ENCODE measurements around the gene RNF32. TPM values are rescaled to one million over a fixed set of nuclear protein-coding genes. Genes with fewer than 3 reads are reported as not detected.

Gene RNF32
- total RNA-seq, 1 experiment from 2014 or later, result 2.2 TPM

DNA sequence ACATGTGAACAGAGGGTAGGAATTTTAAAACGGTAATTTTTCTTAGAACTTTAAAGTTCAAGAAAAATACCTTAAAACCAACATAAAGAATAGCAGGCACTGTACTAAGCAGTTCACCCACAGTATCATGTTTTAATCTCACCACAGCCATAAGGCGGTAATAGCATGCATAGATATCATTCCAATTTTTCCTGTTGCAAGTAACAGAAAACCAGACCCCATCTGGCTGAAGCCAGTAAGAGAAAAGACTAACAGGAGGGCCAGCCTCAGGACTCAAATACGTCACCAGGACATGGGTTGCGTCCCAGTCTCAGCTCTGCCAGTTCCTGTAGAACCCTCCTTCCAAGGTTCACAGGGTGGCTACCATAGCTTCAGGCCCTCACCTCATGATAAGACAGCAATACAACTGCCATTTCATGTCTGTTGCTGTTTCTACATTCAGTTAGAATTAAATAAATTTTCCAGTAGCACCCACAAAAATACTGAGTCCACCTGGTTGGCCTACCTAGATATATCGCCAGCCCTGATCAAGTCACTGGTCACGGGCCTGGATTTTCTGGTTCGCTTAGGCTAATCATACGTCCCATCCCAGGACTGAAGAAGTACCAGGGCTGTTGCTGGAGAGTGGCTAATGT lies 2.0 kb upstream of the RNF32 start:
- ChIA-PET CTCF (no interaction called here), POLR2A (ENCODE audit: unreplicated experiment) (no interaction called here)
- Histone ChIP-seq H3K4me1 (replicated peaks; ENCODE audit: insufficient read depth) (peaks cover 8% of the 10 kb centered on the region), H3K9me2 (ENCODE audit: insufficient read depth) (no peaks in the 10 kb centered on the region), H3K36me3 (ENCODE audit: low read depth) (no peaks in the 10 kb centered on the region), H2AFZ (no peak overlapping the region), H3K9me3 (ENCODE audit: insufficient read depth, low read depth) (0 out of 2 replicates have a peak, but pooled peaks cover 6% of the 10 kb centered on the region), H3K27ac (no peak overlapping the region), H3K4me3 (no peak overlapping the region), H3K4me2 (no peak overlapping the region), H3K79me2 (ENCODE audit: low read depth) (no peaks in the 10 kb centered on the region), H3F3A (ENCODE audit: insufficient read depth, low read depth) (no peaks in the 10 kb centered on the region), H3K27me3 (ENCODE audit: insufficient read depth, low read depth) (no peaks in the 10 kb centered on the region), H4K20me1 (ENCODE audit: insufficient read depth) (no peaks in the 10 kb centered on the region)
- TF ChIP-seq, protein P1, sequence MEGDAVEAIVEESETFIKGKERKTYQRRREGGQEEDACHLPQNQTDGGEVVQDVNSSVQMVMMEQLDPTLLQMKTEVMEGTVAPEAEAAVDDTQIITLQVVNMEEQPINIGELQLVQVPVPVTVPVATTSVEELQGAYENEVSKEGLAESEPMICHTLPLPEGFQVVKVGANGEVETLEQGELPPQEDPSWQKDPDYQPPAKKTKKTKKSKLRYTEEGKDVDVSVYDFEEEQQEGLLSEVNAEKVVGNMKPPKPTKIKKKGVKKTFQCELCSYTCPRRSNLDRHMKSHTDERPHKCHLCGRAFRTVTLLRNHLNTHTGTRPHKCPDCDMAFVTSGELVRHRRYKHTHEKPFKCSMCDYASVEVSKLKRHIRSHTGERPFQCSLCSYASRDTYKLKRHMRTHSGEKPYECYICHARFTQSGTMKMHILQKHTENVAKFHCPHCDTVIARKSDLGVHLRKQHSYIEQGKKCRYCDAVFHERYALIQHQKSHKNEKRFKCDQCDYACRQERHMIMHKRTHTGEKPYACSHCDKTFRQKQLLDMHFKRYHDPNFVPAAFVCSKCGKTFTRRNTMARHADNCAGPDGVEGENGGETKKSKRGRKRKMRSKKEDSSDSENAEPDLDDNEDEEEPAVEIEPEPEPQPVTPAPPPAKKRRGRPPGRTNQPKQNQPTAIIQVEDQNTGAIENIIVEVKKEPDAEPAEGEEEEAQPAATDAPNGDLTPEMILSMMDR (conservative IDR thresholded peaks at IDR 0.05), result no peak
- TF ChIP-seq EZH2 (IDR thresholded peaks at IDR 0.05; ENCODE audit: low read depth), result no peak
- intact Hi-C loops (cut with micrococcal nuclease; ENCODE audit: unreplicated experiment), result no loop called here
- DNase-seq, result no peak
- no TSS peak for BruUV-seq (replicated peaks)

DNA sequence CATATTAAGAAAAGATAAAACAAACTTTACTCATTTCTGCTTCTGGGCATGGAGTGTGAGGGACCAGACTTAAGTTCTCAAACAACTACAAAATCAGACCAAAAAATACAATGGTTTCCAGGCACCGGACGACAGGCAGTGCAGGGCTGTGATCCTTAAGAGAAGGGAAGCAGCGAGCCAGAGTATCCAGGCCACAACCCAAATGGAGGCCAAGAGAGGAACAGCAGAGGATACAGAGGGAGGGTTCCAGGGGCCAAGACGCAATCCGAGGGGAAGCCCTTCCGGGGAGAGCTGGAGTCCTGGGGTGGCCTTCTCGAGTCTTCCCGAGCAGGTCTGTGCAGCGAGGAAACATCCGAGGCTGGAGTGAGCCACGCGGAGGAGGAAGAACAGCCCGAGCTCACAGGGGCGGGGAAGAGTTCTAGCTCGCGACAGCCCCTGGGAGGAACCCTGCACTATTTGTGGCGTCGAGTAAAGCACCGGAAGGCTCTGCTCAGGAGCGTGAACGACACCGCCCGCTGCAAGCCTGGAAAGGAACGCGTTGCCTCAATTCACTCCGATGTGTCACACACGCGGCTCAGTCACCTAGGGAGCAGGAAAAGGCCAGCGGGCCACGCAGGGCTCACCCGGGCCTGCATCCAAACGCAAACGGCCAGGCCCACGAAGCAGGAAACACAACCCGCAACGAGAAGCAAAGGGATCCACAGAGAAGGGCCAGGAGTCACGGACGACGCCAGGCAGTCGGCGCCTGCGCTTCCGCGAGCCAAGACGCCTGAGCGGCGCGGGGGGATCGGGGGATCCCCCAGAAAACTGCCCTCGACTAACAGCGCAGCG lies 933 bp upstream of the RNF32 start:
- DNase-seq, result no peak
- no peak overlapping the region for H3K27ac ChIP-seq
- peak overlapping the region; percentile 100 for H2AFZ ChIP-seq
- peak overlapping the region; percentile 90 for H3K4me3 ChIP-seq
- no peaks in the 10 kb centered on the region for H3K27me3 ChIP-seq (ENCODE audit: insufficient read depth, low read depth)
- ChIA-PET CTCF (no interaction called here), POLR2A (ENCODE audit: unreplicated experiment) (no interaction called here)
- intact Hi-C loops (cut with micrococcal nuclease; ENCODE audit: unreplicated experiment), result loop anchor here (10.0 kb wide), 1 partner anchor 835 kb away; no protein-coding TSS in a partner anchor
- BruUV-seq (replicated peaks), result no TSS peak
- TF ChIP-seq, protein P1 (conservative IDR thresholded peaks at IDR 0.05), result no peak
- no peak for TF ChIP-seq EZH2 (IDR thresholded peaks at IDR 0.05; ENCODE audit: low read depth)
- H3K36me3 ChIP-seq (ENCODE audit: low read depth), result no peaks in the 10 kb centered on the region
- no peaks in the 10 kb centered on the region for H3K79me2 ChIP-seq (ENCODE audit: low read depth)
- 0 out of 2 replicates have a peak, but pooled peaks cover 6% of the 10 kb centered on the region for H3K9me3 ChIP-seq (ENCODE audit: insufficient read depth, low read depth)
- peak overlapping the region; percentile 87 for H3K4me2 ChIP-seq
- no peaks in the 10 kb centered on the region for H4K20me1 ChIP-seq (ENCODE audit: insufficient read depth)
- H3F3A ChIP-seq (ENCODE audit: insufficient read depth, low read depth), result no peaks in the 10 kb centered on the region
- H3K9me2 ChIP-seq (ENCODE audit: insufficient read depth), result no peaks in the 10 kb centered on the region
- peaks cover 8% of the 10 kb centered on the region for H3K4me1 ChIP-seq (replicated peaks; ENCODE audit: insufficient read depth)

DNA sequence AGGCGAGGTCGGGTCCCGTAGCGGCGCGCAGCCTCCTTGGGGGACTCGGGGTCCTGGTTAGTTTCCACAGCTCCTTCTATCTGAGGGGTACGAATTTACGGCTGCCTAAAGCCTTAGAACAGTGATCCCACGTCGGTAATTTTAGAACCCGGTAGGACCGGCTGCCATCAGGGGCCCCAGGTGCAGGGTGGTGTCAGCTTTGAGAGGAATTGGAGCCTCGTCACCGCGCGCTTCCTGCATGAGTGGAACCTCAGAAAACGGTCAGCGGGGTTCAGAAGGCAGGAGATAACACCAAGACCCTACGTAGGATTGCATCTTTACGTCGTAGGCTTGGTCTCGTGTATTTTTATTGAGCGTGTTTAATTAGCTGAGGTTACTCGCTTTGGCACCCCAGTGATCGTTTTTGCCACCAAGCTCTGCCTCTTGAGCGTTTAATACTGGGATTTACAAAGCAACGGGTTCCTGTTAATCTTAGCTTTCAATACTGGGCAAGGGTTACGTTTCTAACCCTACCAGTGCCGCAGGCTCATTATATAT lies 443 bp downstream of the RNF32 start:
- peaks cover 8% of the 10 kb centered on the region for H3K4me1 ChIP-seq (replicated peaks; ENCODE audit: insufficient read depth)
- H3K27me3 ChIP-seq (ENCODE audit: insufficient read depth, low read depth), result peaks cover 8% of the 10 kb centered on the region; the same call in 1 of the 2 replicates
- 0 out of 2 replicates have a peak, but pooled peaks cover 6% of the 10 kb centered on the region for H3K9me3 ChIP-seq (ENCODE audit: insufficient read depth, low read depth)
- CTCF ChIA-PET, result interaction anchor here (0.6 kb wide), 2 partner anchors 11 to 174 kb away, joined by 3 to 8 read pairs; no protein-coding TSS in a partner anchor
- H4K20me1 ChIP-seq (ENCODE audit: insufficient read depth), result no peaks in the 10 kb centered on the region
- BruUV-seq (replicated peaks), result TSS peak; percentile 86
- no peak for DNase-seq
- TF ChIP-seq EZH2 (IDR thresholded peaks at IDR 0.05; ENCODE audit: low read depth), result no peak
- TF ChIP-seq, protein P1 (conservative IDR thresholded peaks at IDR 0.05), result no peak
- H3F3A ChIP-seq (ENCODE audit: insufficient read depth, low read depth), result no peaks in the 10 kb centered on the region
- H3K27ac ChIP-seq, result no peak overlapping the region
- H2AFZ ChIP-seq, result peak overlapping the region; percentile 100
- H3K4me3 ChIP-seq, result peak overlapping the region; percentile 90
- H3K4me2 ChIP-seq, result peak overlapping the region; percentile 87
- POLR2A ChIA-PET (ENCODE audit: unreplicated experiment), result interaction anchor here (0.6 kb wide), 2 partner anchors 13 to 31 kb away, joined by 4 to 6 read pairs; no protein-coding TSS in a partner anchor
- intact Hi-C loops (cut with micrococcal nuclease; ENCODE audit: unreplicated experiment), result loop anchor here (10.0 kb wide), 1 partner anchor 836 kb away; no protein-coding TSS in a partner anchor
- H3K79me2 ChIP-seq (ENCODE audit: low read depth), result no peaks in the 10 kb centered on the region
- H3K9me2 ChIP-seq (ENCODE audit: insufficient read depth), result no peaks in the 10 kb centered on the region; the same call in 1 of the 2 replicates
- H3K36me3 ChIP-seq (ENCODE audit: low read depth), result no peaks in the 10 kb centered on the region

Measured in PC-9 (cell line).